Measurements from ENCODE around the gene STRIP2. TPM values are rescaled to one million over a fixed set of nuclear protein-coding genes. Genes with fewer than 3 reads are reported as not detected.

The STRIP2 gene
- total RNA-seq, 1 experiment from 2014 or later = 10.8 TPM

GRCh38 chr7:129439963-129440625 is 5.9 kb downstream of the STRIP2 start (continued):
- no peak for TF ChIP-seq REST (IDR thresholded peaks at IDR 0.05; ENCODE audit: low read depth)
- no peak for TF ChIP-seq EZH2 (IDR thresholded peaks at IDR 0.05)

- BruUV-seq (replicated peaks) = no TSS peak
- H3K4me2 ChIP-seq (ENCODE audit: low read length) = no peak overlapping the region
- H3K27ac ChIP-seq (ENCODE audit: low read depth, low read length) = no peak overlapping the region
- RAD21 ChIA-PET (ENCODE audit: low non-redundant PET in 1 of 2, low total read pairs in 2 of 2, uncharacterized antibody in 2 of 2, unreplicated experiment in 2 of 2) = no interaction called here
- no peak overlapping the region for H3K4me3 ChIP-seq (replicated peaks in 1 of 2; ENCODE audit: low read depth in 1 of 2, low read length in 2 of 2)
- peaks cover 0 to 3% of the 10 kb centered on the region in 2 experiments; a peak in 1 of 4 replicates for H3K9me3 ChIP-seq (ENCODE audit: control insufficient read depth in 1 of 2, insufficient read depth in 1 of 2, low read depth in 1 of 2, low read length in 2 of 2)
- DNase-seq (ENCODE audit: low read depth, low spot score) (no peak), ATAC-seq (no peak)
- no peaks in the 10 kb centered on the region for H3K79me2 ChIP-seq (ENCODE audit: insufficient read depth, low read length)
- H3K4me1 ChIP-seq (ENCODE audit: control insufficient read depth in 1 of 2, insufficient read depth in 2 of 2, low read length in 2 of 2) = peaks cover 7 to 10% of the 10 kb centered on the region in 2 experiments; a peak in 3 of 4 replicates
- no peaks in the 10 kb centered on the region for H3K27me3 ChIP-seq (ENCODE audit: insufficient read depth, low read length)
- CTCF ChIA-PET = interaction anchor here (1.3 kb wide), 1 partner anchor 76 kb away, joined by 3 read pairs; no protein-coding TSS in a partner anchor
- peaks cover 0 to 5% of the 10 kb centered on the region in 2 experiments; a peak in 1 of 4 replicates for H3K36me3 ChIP-seq (ENCODE audit: control insufficient read depth in 1 of 2, insufficient read depth in 2 of 2, low read length in 2 of 2)
- H4K20me1 ChIP-seq (ENCODE audit: insufficient read depth) = no peaks in the 10 kb centered on the region
- no peak overlapping the region for H3K9ac ChIP-seq (ENCODE audit: low read length)
- POLR2A ChIA-PET = interaction anchor here (1.0 kb wide), 1 partner anchor 9 kb away, joined by 3 read pairs; the partner anchor contains the start of gene STRIP2
- H2AFZ ChIP-seq (ENCODE audit: low read depth, low read length, poor library complexity, severe bottlenecking) = no peak overlapping the region
- no peaks in the 10 kb centered on the region for H3K9me2 ChIP-seq (ENCODE audit: insufficient read depth)
- intact Hi-C loops (cut with micrococcal nuclease) = no loop called here
- TF ChIP-seq ZBTB33 (IDR thresholded peaks at IDR 0.05; ENCODE audit: extremely low read depth, insufficient replicate concordance, low read length) (no peak), POLR2AphosphoS5 (IDR thresholded peaks at IDR 0.05; ENCODE audit: low read depth, low read length) (no peak), POLR2A (IDR thresholded peaks at IDR 0.05; ENCODE audit: borderline replicate concordance, extremely low read depth, insufficient read depth, insufficient read length) (no peak), SP1 (IDR thresholded peaks at IDR 0.05; ENCODE audit: low read depth) (no peak), EZH2phosphoT487 (IDR thresholded peaks at IDR 0.05; ENCODE audit: borderline replicate concordance) (no peak), CBX3 (IDR thresholded peaks at IDR 0.05; ENCODE audit: low read depth) (no peak), JUND (IDR thresholded peaks at IDR 0.05) (no peak), ATF3 (IDR thresholded peaks at IDR 0.05) (no peak), EGR1 (IDR thresholded peaks at IDR 0.05; ENCODE audit: low read depth) (no peak), SIN3A (IDR thresholded peaks at IDR 0.05; ENCODE audit: low read depth) (no peak), REST (IDR thresholded peaks at IDR 0.05; ENCODE audit: low read depth) (no peak)
Measured at GRCh38 chr7:129443612-129444011, 9.4 kb downstream of the STRIP2 start.
